Measurements from ENCODE around the gene CLCN7.
"Not testable (repeated sequence)": the region's sequence is repeated elsewhere in the genome, so short reads cannot be mapped to it uniquely, and the experiment has no call there.

Gene CLCN7

GRCh38 chr16:1443980-1444729 lies 30.7 kb downstream of the CLCN7 start, which contains the start of gene CCDC154:
CCDC154 (minus strand) TSS chr16:1444556; CDS start chr16:1444322, 234 bp downstream.
- no peak for DNase-seq

DNA sequence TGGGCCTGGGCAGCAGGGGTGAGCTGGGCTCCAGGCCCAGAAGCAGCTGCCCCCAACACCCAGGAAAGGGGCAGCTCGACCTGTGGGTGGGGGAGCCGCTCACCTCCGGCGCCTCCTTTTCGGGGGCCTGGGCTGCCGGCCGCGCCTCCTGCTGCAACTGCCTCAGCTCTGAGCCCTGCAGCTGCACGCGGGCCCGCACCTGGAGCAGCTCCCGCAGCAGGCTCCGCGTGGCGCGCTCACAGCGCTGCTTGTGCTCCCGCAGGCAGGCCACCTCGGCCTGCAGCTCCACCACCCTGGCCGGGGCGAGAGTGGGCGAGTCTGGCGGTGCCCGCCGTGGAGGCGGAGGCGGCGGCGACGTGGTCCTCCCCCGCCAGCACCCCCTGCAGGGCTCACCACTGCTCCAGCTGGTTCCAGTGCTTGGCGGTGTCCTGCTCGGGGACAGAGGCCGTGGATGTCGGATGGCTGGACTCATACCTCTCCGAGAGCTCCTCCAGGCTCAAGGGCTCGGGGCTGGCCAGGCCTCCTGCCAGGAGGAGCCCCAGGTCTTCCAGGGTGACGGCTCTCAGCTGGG lies 31.3 kb downstream of the CLCN7 start:
- DNase-seq: no peak

DNA sequence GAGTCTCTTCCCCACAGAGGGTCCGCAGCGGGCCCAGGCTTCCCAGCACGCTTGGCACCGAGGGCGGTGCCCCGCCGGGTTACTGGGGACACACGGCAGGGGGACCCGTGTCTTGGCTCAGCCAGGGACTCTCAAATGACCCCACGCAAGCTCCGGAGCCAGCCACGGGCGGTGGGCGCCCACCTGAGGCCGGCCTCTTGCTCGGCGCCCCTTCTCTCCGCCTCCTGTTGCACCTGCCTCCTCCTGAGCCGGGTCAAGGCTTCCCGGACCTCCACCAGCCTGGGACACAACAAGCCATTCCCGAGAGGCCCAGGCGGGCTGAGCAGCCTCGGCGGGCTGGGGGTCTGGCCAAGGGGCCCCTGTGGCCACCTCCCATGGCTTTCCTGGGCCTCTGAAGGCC lies 32.1 kb downstream of the CLCN7 start:
- no peak for DNase-seq

GRCh38 chr16:1441391-1441829 lies 33.4 kb downstream of the CLCN7 start:
- DNase-seq: no peak

- not testable (repeated sequence) for DNase-seq
These were observed 35.1 kb downstream of the CLCN7 start for GRCh38 chr16:1439699-1440074.

GRCh38 chr16:1439058-1439698 lies 35.6 kb downstream of the CLCN7 start:
- DNase-seq: no peak

DNA sequence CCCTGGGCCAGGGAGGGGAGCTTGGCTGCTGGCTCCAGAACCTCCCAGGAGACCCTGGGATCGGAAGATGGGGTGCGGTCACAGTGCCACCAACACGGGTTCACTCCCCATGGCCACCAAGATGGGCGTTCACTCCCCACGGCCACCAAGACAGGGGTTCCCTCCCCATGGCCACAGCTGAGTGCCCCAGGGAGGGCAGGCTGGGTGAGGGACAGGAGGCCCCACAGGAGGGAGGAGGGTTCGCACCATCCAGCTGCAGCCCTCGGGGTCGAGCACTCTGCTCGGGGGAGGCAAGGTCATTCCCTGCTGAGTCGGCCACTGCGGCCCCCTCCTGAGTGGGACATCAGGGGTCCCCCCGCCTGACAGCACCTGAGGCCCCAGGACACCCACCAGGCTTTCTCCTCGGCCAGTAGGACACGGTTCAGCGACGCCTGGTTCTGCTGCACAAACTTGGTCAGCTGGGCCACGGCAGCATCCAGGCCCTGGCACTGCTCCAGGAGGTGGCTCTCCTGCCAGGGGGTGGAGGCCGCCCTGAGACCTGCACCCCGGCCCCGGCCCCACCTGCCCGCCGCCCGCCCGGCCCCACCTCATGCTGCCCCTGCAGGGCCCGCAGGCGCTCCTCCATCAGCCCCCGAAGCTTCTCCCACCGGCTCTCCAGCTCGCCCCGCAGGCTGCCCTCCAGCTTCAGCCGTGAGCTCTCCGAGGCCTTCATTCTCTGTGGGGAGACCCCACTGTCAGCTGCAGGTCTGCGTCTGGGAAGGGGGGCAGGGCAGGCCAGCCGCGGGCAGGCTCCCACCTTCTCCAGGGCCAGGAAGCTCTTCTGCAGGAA lies 36.4 kb downstream of the CLCN7 start:
- no peak for DNase-seq

- DNase-seq: no peak
These were observed 37.2 kb downstream of the CLCN7 start for GRCh38 chr16:1437606-1438005.

- DNase-seq: no peak
These were observed 38.0 kb downstream of the CLCN7 start for GRCh38 chr16:1436731-1437355.

DNA sequence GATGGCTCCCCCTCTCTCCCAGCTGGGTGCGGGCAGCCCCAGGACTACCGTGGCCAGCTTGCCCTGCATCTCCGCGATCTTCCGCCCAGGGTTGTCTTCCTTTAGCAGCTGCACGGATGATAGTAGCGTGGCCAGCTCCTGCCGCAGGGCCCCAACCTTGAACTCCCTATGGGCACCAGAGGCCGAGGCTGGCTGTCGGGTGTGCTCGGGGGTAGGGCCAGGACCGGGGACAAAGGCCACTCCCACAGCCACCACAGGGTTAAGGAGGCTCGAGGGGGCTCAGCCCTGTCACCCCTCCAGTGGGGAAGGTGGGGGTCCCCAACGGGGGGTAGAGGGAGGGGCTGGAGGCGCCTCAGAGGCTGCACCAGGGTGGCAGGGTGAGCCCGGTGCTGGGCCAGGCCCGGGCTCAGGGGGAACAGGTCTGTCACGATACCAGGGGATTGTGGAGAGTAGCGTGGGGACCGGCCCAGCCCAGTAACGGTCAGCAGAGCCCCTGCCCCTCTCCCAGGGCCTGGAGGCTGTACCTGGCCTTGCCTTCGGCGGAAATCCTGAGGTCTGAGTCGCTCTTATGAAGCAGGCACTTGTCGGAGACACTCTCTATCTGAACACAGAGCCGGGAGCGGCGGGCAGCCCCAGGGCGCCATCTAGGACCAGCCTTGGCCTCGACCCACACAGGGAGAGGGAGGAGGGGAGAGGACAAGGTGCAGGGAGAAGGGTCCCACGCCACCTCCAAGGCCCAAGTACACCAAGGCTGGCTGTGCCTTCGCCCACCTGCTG lies 38.7 kb downstream of the CLCN7 start:
- DNase-seq: no peak

- DNase-seq: no peak
These were observed 39.9 kb downstream of the CLCN7 start for GRCh38 chr16:1434644-1435592.

- no peak for DNase-seq
These were observed 41.1 kb downstream of the CLCN7 start for GRCh38 chr16:1433756-1434155.

- DNase-seq: no peak
These were observed 41.6 kb downstream of the CLCN7 start for GRCh38 chr16:1433263-1433560.

DNA sequence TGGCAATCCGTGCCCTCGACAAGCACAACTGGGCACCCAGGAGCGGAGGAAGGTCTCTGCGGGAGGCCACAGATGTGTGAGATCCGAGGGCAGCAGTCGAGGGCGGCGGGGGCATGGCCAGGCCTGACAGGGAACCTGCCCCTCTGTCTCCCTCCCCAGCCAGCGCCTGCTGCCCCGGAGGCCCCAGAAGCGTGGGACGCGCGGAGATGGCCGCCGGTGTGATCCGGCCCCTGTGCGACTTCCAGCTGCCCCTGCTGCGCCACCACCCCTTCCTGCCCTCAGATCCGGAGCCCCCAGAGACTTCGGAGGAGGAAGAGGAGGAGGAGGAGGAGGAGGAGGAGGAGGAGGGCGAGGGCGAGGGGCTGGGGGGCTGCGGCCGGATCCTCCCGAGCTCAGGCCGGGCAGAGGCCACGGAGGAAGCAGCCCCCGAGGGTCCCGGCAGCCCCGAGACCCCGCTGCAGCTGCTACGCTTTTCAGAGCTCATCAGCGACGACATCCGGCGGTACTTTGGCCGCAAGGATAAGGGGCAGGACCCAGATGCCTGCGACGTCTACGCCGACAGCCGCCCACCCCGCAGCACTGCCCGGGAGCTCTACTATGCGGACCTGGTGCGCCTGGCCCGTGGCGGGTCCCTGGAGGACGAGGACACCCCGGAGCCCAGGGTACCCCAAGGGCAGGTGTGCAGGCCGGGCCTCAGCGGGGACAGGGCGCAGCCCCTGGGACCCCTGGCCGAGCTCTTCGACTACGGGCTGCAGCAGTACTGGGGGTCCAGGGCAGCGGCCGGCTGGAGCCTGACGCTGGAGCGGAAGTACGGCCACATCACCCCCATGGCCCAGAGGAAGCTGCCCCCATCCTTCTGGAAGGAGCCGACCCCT lies 42.2 kb downstream of the CLCN7 start:
- no peak for DNase-seq

DNA sequence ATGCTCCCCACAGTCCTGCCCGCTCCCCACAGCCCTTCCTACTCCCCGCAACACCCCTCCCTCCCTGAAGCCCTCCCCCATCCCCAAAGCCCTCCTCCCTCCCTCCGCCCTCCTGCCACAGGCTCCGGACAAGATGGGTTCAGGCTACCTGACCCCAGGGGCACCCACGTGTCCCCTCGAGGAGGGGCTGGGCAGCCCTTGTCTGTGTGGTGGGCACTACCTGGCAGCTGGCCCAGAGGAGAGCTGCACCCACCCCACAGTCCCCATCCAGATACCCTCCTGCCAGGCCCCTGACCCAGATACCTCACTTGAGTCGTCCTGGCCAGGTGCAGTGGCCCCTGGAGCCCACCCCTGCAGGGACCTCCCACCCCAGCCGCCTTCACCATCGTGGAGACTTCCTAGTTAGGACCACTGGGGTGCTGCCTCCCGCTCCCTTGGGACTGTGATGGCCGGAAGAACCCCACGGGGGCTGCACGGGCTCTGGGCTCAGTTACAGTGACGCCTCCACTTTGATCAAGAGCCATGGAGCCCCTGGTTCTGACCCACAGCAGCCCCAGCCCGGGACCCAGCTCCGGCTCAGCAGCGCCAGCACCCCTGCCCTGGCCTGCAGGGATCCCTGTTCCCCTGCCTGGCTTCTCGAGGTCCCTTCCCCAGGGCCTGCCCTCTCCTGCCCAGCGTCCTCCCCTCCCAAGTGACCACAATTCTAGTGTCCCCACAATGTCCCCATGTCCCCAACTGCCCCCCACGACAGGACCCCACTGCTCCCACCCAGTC lies 43.1 kb downstream of the CLCN7 start:
- no peak for DNase-seq

- DNase-seq: no peak
These were observed 43.9 kb downstream of the CLCN7 start, which contains the start of gene PERCC1 for GRCh38 chr16:1430759-1431496. PERCC1 (plus strand) TSS chr16:1431078; CDS start chr16:1432594, 1,516 bp downstream.

DNA sequence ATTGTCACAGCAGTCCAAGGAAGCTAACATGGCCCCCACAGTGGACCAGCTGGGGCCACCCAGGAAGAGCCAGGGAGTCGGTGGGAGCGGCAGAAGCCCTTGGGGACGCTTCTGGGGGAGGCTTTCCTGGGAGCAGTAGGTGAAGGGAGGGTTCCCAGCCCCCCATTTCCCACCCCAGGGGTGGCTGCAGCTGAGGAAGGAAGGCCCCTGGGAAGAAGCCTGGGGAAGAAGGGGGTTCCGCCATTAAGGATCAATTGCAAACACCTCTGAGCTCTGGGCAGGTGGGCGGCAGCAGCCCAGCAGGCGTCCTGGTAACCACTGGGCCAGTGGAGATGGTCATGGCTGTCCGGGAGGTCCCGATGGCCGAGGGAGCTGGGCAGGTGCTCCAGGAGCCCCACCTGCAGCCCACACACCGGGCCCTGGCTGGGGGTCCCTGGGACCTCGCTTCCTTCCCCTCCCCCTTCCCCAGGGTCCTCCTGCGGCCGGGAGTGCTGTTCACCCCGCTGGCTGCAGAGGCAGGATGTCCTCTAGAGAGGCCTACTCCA lies 44.5 kb downstream of the CLCN7 start:
- DNase-seq: no peak

GRCh38 chr16:1429631-1430030 lies 45.2 kb downstream of the CLCN7 start:
- DNase-seq: no peak
